Karpas-422 (cell line): ENCODE data around the gene USP5. TPM values are rescaled to one million over a fixed set of nuclear protein-coding genes. Genes with fewer than 3 reads are reported as not detected.

Experiments
- DNase-seq: peaks from one replicate; pipeline ENCODE4 v3.0.0-alpha.2; 2015
- H2AFZ ChIP-seq: fragments of 200-600 bp; sonication (generic); 2 replicates; pipeline ENCODE4 v1.6.1; 2014; ENCODE audit warnings: antibody characterized with exemption, low read length, mixed read lengths
- H3K27ac ChIP-seq: fragments of 200-600 bp; sonication (generic); 2 replicates; pipeline ENCODE4 v1.5.1; 2014; ENCODE audit warnings: mild to moderate bottlenecking, low read length, moderate library complexity
- H3K27me3 ChIP-seq: fragments of 200-600 bp; sonication (generic); 2 replicates; pipeline ENCODE4 v1.6.1; 2014; ENCODE audit warnings: low read length, mixed read lengths
- H3K36me3 ChIP-seq: fragments of 200-600 bp; sonication (generic); 2 replicates; pipeline ENCODE4 v1.6.1; 2014; ENCODE audit warnings: low read length, mixed read lengths; ENCODE audit not compliant: insufficient read depth
- H3K4me1 ChIP-seq: fragments of 200-600 bp; sonication (generic); 2 replicates; pipeline ENCODE4 v1.6.1; 2014; ENCODE audit warnings: mild to moderate bottlenecking, low read length, mixed read lengths
- H3K4me2 ChIP-seq: fragments of 200-600 bp; sonication (generic); 2 replicates; pipeline ENCODE4 v1.6.1; 2014; ENCODE audit warnings: low read length, low read depth, mild to moderate bottlenecking; ENCODE audit not compliant: poor library complexity, severe bottlenecking
- H3K4me3 ChIP-seq: fragments of 200-600 bp; sonication (generic); 2 replicates; pipeline ENCODE4 v1.5.1; 2014; ENCODE audit warnings: mild to moderate bottlenecking, antibody characterized with exemption, low read length, mixed read lengths
- H3K79me2 ChIP-seq: fragments of 200-600 bp; sonication (generic); 2 replicates; pipeline ENCODE4 v1.6.1; 2014; ENCODE audit warnings: mild to moderate bottlenecking, low read length, mixed read lengths
- H3K9ac ChIP-seq: fragments of 200-600 bp; sonication (generic); 2 replicates; pipeline ENCODE4 v1.6.0; 2014; ENCODE audit warnings: low read length
- H3K9me2 ChIP-seq: fragments of 200-600 bp; sonication (generic), shearing (Covaris generic); replicated peaks from 2 replicates; pipeline ENCODE4 v1.6.0; 2014; ENCODE audit warnings: mild to moderate bottlenecking, low read length, moderate library complexity; ENCODE audit not compliant: insufficient read depth
- H3K9me3 ChIP-seq: fragments of 300-700, 200-600 bp; sonication (generic); 2 replicates; pipeline ENCODE4 v1.6.1; 2014; ENCODE audit warnings: low read length, mixed read lengths
- H4K20me1 ChIP-seq: fragments of 200-600 bp; sonication (generic); 2 replicates; pipeline ENCODE4 v1.6.1; 2014; ENCODE audit warnings: mild to moderate bottlenecking, antibody characterized with exemption, low read length, low read depth; ENCODE audit not compliant: insufficient read depth
- total RNA-seq: library from RNA; depleted of rRNA; stranded (reverse); fragments of >200 nt; shearing (Covaris generic); gene quantifications from 2 replicates; pipeline ENCODE4 v1.2.3, GENCODE V29; 2014; ENCODE audit warnings: low replicate concordance

USP5 gene
- total RNA-seq, 1 experiment from 2014 or later, result 36.9 TPM

GRCh38 chr12:6823182-6824084 is 28.5 kb upstream of the USP5 start:
- Histone ChIP-seq H3K4me1 (peaks cover 19% of the 10 kb centered on the region), H3K4me2 (no peak overlapping the region), H3K27ac (no peak overlapping the region), H3K9ac (no peak overlapping the region), H3K9me2 (no peaks in the 10 kb centered on the region), H3K9me3 (no peaks in the 10 kb centered on the region), H3K27me3 (no peaks in the 10 kb centered on the region), H2AFZ (no peak overlapping the region), H3K4me3 (no peak overlapping the region), H3K79me2 (no peaks in the 10 kb centered on the region), H4K20me1 (no peaks in the 10 kb centered on the region), H3K36me3 (no peaks in the 10 kb centered on the region)
- DNase-seq, result no peak

DNA sequence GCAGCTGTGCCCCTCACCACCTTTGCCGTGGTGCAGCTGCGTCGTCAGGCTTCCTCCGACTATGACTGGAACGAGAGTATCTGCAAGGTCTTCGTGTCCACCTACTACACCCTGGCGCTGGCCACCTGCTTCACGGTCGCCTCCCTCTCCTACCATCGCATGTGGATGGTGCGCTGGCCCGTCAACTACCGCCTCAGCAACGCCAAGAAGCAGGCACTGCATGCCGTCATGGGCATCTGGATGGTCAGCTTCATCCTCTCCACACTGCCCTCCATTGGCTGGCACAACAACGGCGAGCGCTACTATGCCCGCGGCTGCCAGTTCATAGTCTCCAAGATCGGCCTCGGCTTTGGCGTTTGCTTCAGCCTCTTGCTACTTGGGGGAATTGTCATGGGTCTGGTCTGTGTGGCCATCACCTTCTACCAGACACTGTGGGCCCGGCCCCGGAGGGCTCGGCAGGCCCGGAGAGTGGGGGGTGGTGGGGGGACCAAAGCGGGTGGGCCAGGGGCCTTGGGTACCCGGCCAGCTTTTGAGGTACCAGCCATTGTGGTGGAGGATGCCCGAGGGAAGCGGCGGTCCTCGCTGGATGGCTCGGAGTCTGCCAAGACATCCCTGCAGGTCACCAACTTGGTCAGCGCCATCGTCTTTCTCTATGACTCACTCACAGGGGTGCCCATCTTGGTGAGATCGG is 27.7 kb upstream of the USP5 start:
- no peak for DNase-seq
- no peaks in the 10 kb centered on the region for H3K27me3 ChIP-seq
- no peak overlapping the region for H2AFZ ChIP-seq
- no peak overlapping the region for H3K4me3 ChIP-seq
- H3K79me2 ChIP-seq, result no peaks in the 10 kb centered on the region
- H3K27ac ChIP-seq, result no peak overlapping the region
- no peaks in the 10 kb centered on the region for H3K36me3 ChIP-seq
- no peak overlapping the region for H3K4me2 ChIP-seq
- H3K9me3 ChIP-seq, result no peaks in the 10 kb centered on the region
- H4K20me1 ChIP-seq, result no peaks in the 10 kb centered on the region
- H3K9ac ChIP-seq, result no peak overlapping the region
- no peaks in the 10 kb centered on the region for H3K9me2 ChIP-seq
- H3K4me1 ChIP-seq, result peaks cover 26% of the 10 kb centered on the region

DNA sequence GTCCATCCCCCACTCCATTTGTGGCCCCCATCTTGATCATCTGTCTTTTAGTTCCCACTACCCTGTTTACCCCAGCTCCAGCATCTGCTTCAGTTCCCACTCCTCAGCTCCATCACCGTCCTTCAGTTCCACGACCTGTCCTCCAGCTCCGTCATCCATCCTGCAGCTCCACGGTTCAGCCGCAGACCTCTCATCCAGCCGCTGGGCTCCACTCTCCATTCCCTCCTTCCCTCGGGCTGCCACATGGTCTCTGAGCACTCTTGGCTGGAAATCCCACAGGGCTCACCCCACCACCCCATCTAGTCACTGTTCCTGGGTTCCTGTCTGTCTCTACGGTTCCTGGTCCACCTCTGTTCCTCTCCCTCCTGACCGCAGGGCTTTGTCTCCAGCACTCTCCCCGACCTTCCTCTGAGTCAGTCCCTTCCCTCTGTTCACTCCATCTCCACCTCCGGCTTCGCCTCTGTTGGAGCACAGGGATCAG is 27.0 kb upstream of the USP5 start:
- Histone ChIP-seq H3K4me1 (peaks cover 33% of the 10 kb centered on the region), H3K4me2 (no peak overlapping the region), H3K27ac (no peak overlapping the region), H3K36me3 (no peaks in the 10 kb centered on the region), H3K79me2 (no peaks in the 10 kb centered on the region), H4K20me1 (no peaks in the 10 kb centered on the region), H3K9me3 (no peaks in the 10 kb centered on the region), H3K27me3 (no peaks in the 10 kb centered on the region), H3K9me2 (no peaks in the 10 kb centered on the region), H3K9ac (no peak overlapping the region), H2AFZ (no peak overlapping the region), H3K4me3 (no peak overlapping the region)
- DNase-seq, result no peak

DNA sequence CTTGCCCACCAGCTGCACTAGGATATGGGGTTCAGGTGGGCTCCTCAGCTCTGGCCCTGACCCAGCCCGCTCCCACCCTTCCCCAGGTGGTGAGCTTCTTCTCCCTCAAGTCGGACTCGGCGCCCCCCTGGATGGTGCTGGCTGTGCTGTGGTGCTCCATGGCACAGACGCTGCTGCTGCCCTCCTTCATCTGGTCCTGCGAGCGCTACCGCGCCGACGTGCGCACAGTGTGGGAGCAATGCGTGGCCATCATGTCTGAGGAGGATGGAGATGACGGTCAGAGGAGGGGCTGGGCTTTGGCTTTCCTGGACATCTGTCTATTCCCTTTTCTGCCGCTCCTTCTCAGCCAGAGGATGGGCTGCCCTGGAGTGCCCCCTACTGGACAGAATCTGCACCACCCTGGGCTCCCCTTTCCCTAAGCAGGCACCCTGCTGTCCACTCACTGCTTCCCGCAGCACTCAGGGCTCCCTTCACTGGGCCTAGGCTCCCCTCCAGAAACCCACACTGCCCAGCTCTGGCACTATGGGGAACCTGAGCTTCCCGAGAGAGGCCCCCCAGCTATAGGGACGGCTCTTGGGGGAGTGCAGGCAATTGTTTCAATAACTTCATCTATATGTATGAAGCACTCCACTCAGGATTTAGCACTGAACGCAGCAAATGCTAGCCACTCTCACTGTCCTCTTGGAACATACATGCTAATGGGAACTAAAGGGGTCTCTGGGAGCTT is 26.4 kb upstream of the USP5 start:
- no peaks in the 10 kb centered on the region for H3K79me2 ChIP-seq
- H3K9me3 ChIP-seq, result no peaks in the 10 kb centered on the region
- no peak overlapping the region for H3K9ac ChIP-seq
- H3K4me2 ChIP-seq, result no peak overlapping the region
- H3K27me3 ChIP-seq, result no peaks in the 10 kb centered on the region
- peaks cover 38% of the 10 kb centered on the region for H3K4me1 ChIP-seq
- H3K9me2 ChIP-seq, result no peaks in the 10 kb centered on the region
- peak; percentile 90 for DNase-seq
- H3K4me3 ChIP-seq, result no peak overlapping the region
- H3K27ac ChIP-seq, result no peak overlapping the region
- H2AFZ ChIP-seq, result no peak overlapping the region
- H4K20me1 ChIP-seq, result no peaks in the 10 kb centered on the region
- no peaks in the 10 kb centered on the region for H3K36me3 ChIP-seq

- H3K4me3 ChIP-seq, result no peak overlapping the region
- no peaks in the 10 kb centered on the region for H3K79me2 ChIP-seq
- no peak overlapping the region for H3K9ac ChIP-seq
- H3K27me3 ChIP-seq, result no peaks in the 10 kb centered on the region
- no peak for DNase-seq
- no peaks in the 10 kb centered on the region for H3K9me2 ChIP-seq
- no peak overlapping the region for H3K27ac ChIP-seq
- no peaks in the 10 kb centered on the region for H3K9me3 ChIP-seq
- no peaks in the 10 kb centered on the region for H3K36me3 ChIP-seq
- peaks cover 33% of the 10 kb centered on the region for H3K4me1 ChIP-seq
- H3K4me2 ChIP-seq, result no peak overlapping the region
- H4K20me1 ChIP-seq, result no peaks in the 10 kb centered on the region
- no peak overlapping the region for H2AFZ ChIP-seq
Measured at GRCh38 chr12:6826125-6826733, 25.7 kb upstream of the USP5 start.

DNA sequence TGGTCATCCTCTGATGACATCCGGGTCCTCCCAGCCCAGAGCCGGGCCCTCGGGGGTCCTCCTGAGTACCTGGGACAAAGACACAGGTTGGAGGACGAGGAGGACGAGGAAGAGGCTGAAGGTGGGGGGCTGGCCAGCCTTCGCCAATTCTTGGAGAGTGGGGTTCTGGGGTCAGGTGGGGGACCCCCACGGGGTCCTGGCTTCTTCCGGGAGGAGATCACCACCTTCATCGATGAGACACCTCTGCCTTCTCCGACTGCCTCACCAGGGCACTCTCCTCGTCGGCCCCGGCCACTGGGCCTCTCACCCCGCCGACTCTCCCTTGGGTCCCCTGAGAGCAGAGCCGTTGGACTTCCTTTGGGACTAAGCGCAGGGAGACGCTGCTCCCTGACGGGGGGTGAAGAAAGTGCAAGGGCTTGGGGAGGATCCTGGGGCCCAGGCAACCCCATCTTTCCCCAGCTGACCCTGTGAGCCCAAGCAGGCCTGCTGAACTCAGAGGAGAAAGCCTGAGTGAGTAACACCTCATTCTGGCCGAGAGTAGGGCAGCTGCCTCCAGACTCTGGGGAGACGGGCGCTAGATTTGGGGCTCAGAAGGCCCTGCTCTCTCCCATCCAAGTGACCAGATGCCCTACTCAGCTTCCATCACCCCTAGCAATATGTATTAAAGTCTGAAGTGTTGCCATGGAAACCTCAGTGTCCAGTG is 25.1 kb upstream of the USP5 start:
- H3K4me2 ChIP-seq, result no peak overlapping the region
- no peak overlapping the region for H2AFZ ChIP-seq
- H3K9me3 ChIP-seq, result no peaks in the 10 kb centered on the region
- H3K27me3 ChIP-seq, result no peaks in the 10 kb centered on the region
- H3K9me2 ChIP-seq, result no peaks in the 10 kb centered on the region
- DNase-seq, result peak; percentile 44
- H3K4me1 ChIP-seq, result peaks cover 38% of the 10 kb centered on the region
- H3K36me3 ChIP-seq, result no peaks in the 10 kb centered on the region
- H3K79me2 ChIP-seq, result no peaks in the 10 kb centered on the region
- no peak overlapping the region for H3K27ac ChIP-seq
- H3K4me3 ChIP-seq, result no peak overlapping the region
- peak overlapping the region; percentile 8 for H3K9ac ChIP-seq
- no peaks in the 10 kb centered on the region for H4K20me1 ChIP-seq

DNA sequence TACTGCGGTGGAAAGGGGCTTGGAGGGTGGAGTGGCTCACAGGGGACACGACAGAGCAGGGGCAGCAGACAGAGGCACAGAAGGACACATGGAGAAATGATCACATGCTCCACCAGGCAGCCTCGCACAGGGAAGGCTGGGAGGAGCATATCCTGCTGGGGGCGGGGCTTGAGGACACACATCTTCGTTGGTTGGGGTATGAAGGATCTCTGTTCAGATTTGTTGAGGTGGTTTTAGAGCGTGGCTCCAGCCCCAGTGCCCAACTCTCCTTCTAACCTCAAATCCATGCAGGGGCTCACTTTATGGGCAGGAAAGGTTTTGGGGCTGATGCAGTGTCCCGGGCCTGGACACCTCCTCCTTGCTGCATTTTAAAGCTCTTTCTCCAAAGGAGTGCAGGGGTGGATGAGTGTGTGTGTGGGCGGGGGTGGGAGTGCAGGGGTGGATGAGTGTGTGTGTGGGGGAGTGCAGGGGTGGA is 24.5 kb upstream of the USP5 start:
- peak overlapping the region; percentile 8 for H3K9ac ChIP-seq
- DNase-seq, result peak; percentile 76
- H3K4me2 ChIP-seq, result no peak overlapping the region
- peaks cover 43% of the 10 kb centered on the region for H3K4me1 ChIP-seq
- no peaks in the 10 kb centered on the region for H3K79me2 ChIP-seq
- no peak overlapping the region for H3K4me3 ChIP-seq
- H3K27me3 ChIP-seq, result no peaks in the 10 kb centered on the region
- no peak overlapping the region for H3K27ac ChIP-seq
- no peaks in the 10 kb centered on the region for H4K20me1 ChIP-seq
- no peak overlapping the region for H2AFZ ChIP-seq
- no peaks in the 10 kb centered on the region for H3K9me3 ChIP-seq
- no peaks in the 10 kb centered on the region for H3K36me3 ChIP-seq
- H3K9me2 ChIP-seq, result no peaks in the 10 kb centered on the region
